Duodenal mucosa (tissue), 2 donors: Measurements from ENCODE around the gene CFAP251.

Experiments
- H3K27ac ChIP-seq: one replicate; pipeline ENCODE4 v1.7.0; 2013; ENCODE audit warnings: low read depth, low read length
- H3K27me3 ChIP-seq, 2 donors: one replicate each; pipeline ENCODE4 v1.7.0; 2013; ENCODE audit warnings: low read length in 2 of 2, control low read depth in 1 of 2; ENCODE audit not compliant: insufficient read depth in 2 of 2, control insufficient read depth in 1 of 2
- H3K36me3 ChIP-seq, 2 donors: one replicate each; pipeline ENCODE4 v1.7.0; 2013; ENCODE audit warnings: low read length in 2 of 2, control low read depth in 1 of 2; ENCODE audit not compliant: insufficient read depth in 2 of 2, control insufficient read depth in 1 of 2
- H3K4me1 ChIP-seq, 2 donors: one replicate each; pipeline ENCODE4 v1.7.0; 2013; ENCODE audit warnings: low read length in 2 of 2, control low read depth in 1 of 2; ENCODE audit not compliant: insufficient read depth in 2 of 2, control insufficient read depth in 1 of 2
- H3K4me3 ChIP-seq, 2 donors: one replicate each; pipeline ENCODE4 v1.7.0; 2013; ENCODE audit warnings: low read length in 2 of 2, low read depth in 1 of 2
- H3K9ac ChIP-seq, 2 donors: one replicate each; pipeline ENCODE4 v1.7.0; 2013; ENCODE audit warnings: low read length in 2 of 2, low read depth in 1 of 2
- H3K9me3 ChIP-seq, 2 donors: one replicate each; pipeline ENCODE4 v1.7.0; 2013; ENCODE audit warnings: low read length in 2 of 2, control low read depth in 1 of 2; ENCODE audit not compliant: control insufficient read depth in 1 of 2

CFAP251 gene

GRCh38 chr12:122026706-122027333, 108.4 kb downstream of the CFAP251 start:
- no peak overlapping the region for H3K9ac ChIP-seq
- H3K9me3 ChIP-seq, result no peaks in the 10 kb centered on the region
- H3K36me3 ChIP-seq, result no peaks in the 10 kb centered on the region
- no peaks in the 10 kb centered on the region for H3K27me3 ChIP-seq
- no peak overlapping the region for H3K27ac ChIP-seq
- H3K4me1 ChIP-seq, result peaks cover 6 to 13% of the 10 kb centered on the region in 2 donors
- no peak overlapping the region for H3K4me3 ChIP-seq

GRCh38 chr12:122028165-122028904, 109.9 kb downstream of the CFAP251 start:
- H3K4me3 ChIP-seq, result no peak overlapping the region
- peaks cover 6 to 14% of the 10 kb centered on the region in 2 donors for H3K4me1 ChIP-seq
- H3K9ac ChIP-seq, result no peak overlapping the region
- no peaks in the 10 kb centered on the region for H3K27me3 ChIP-seq
- H3K9me3 ChIP-seq, result no peaks in the 10 kb centered on the region
- H3K27ac ChIP-seq, result no peak overlapping the region
- no peaks in the 10 kb centered on the region for H3K36me3 ChIP-seq

GRCh38 chr12:122028905-122029560, 110.6 kb downstream of the CFAP251 start:
- Histone ChIP-seq H3K27me3 (no peaks in the 10 kb centered on the region), H3K36me3 (no peaks in the 10 kb centered on the region), H3K27ac (no peak overlapping the region), H3K4me1 (peaks cover 3 to 7% of the 10 kb centered on the region in 2 donors), H3K9me3 (no peaks in the 10 kb centered on the region), H3K9ac (no peak overlapping the region), H3K4me3 (no peak overlapping the region)

- Histone ChIP-seq H3K36me3 (no peaks in the 10 kb centered on the region), H3K4me3 (no peak overlapping the region), H3K27ac (peak overlapping the region; percentile 20), H3K27me3 (no peaks in the 10 kb centered on the region), H3K9ac (no peak overlapping the region), H3K9me3 (no peaks in the 10 kb centered on the region), H3K4me1 (peaks cover 0 to 4% of the 10 kb centered on the region in 2 donors)
Measured at GRCh38 chr12:122029620-122030423, 111.4 kb downstream of the CFAP251 start.

- H3K9me3 ChIP-seq, result no peaks in the 10 kb centered on the region
Measured at GRCh38 chr12:122030424-122031035, 112.1 kb downstream of the CFAP251 start.

GRCh38 chr12:122031342-122032216, 113.2 kb downstream of the CFAP251 start:
- H3K36me3 ChIP-seq, result no peaks in the 10 kb centered on the region
- H3K9me3 ChIP-seq, result no peaks in the 10 kb centered on the region
- no peak overlapping the region for H3K27ac ChIP-seq
- H3K27me3 ChIP-seq, result no peaks in the 10 kb centered on the region
- H3K9ac ChIP-seq, result no peak overlapping the region
- H3K4me3 ChIP-seq, result no peak overlapping the region
- peaks cover 0 to 4% of the 10 kb centered on the region in 2 donors for H3K4me1 ChIP-seq

More at GRCh38 chr12:122030424-122031035, 112.1 kb downstream of the CFAP251 start:
- peaks cover 0 to 4% of the 10 kb centered on the region in 2 donors for H3K4me1 ChIP-seq
- no peak overlapping the region for H3K27ac ChIP-seq
- no peaks in the 10 kb centered on the region for H3K27me3 ChIP-seq
- no peak overlapping the region for H3K9ac ChIP-seq
- no peak overlapping the region for H3K4me3 ChIP-seq
- no peaks in the 10 kb centered on the region for H3K36me3 ChIP-seq

GRCh38 chr12:122032580-122032979, 114.2 kb downstream of the CFAP251 start:
- H3K9me3 ChIP-seq, result no peaks in the 10 kb centered on the region
- H3K27ac ChIP-seq, result no peak overlapping the region
- H3K4me3 ChIP-seq, result no peak overlapping the region
- H3K27me3 ChIP-seq, result no peaks in the 10 kb centered on the region
- peaks cover 0 to 4% of the 10 kb centered on the region in 2 donors for H3K36me3 ChIP-seq
- no peak overlapping the region for H3K9ac ChIP-seq
- peaks cover 0 to 4% of the 10 kb centered on the region in 2 donors for H3K4me1 ChIP-seq

- Histone ChIP-seq H3K27me3 (no peaks in the 10 kb centered on the region), H3K9me3 (no peaks in the 10 kb centered on the region), H3K27ac (no peak overlapping the region), H3K36me3 (peaks cover 0 to 7% of the 10 kb centered on the region in 2 donors), H3K9ac (no peak overlapping the region), H3K4me3 (no peak overlapping the region), H3K4me1 (peaks cover 4 to 5% of the 10 kb centered on the region in 2 donors)
Measured at GRCh38 chr12:122035292-122035691, 116.9 kb downstream of the CFAP251 start.

GRCh38 chr12:122036153-122036552, 117.8 kb downstream of the CFAP251 start:
- H3K9me3 ChIP-seq, result no peaks in the 10 kb centered on the region
- H3K4me1 ChIP-seq, result peaks cover 7 to 12% of the 10 kb centered on the region in 2 donors
- no peak overlapping the region for H3K4me3 ChIP-seq
- no peak overlapping the region for H3K9ac ChIP-seq
- no peak overlapping the region for H3K27ac ChIP-seq
- peaks cover 0 to 7% of the 10 kb centered on the region in 2 donors for H3K36me3 ChIP-seq
- H3K27me3 ChIP-seq, result no peaks in the 10 kb centered on the region
